ENCODE data around the gene ATF7.
"Not testable (repeated sequence)": the region's sequence is repeated elsewhere in the genome, so short reads cannot be mapped to it uniquely, and the experiment has no call there.

ATF7 gene

DNA sequence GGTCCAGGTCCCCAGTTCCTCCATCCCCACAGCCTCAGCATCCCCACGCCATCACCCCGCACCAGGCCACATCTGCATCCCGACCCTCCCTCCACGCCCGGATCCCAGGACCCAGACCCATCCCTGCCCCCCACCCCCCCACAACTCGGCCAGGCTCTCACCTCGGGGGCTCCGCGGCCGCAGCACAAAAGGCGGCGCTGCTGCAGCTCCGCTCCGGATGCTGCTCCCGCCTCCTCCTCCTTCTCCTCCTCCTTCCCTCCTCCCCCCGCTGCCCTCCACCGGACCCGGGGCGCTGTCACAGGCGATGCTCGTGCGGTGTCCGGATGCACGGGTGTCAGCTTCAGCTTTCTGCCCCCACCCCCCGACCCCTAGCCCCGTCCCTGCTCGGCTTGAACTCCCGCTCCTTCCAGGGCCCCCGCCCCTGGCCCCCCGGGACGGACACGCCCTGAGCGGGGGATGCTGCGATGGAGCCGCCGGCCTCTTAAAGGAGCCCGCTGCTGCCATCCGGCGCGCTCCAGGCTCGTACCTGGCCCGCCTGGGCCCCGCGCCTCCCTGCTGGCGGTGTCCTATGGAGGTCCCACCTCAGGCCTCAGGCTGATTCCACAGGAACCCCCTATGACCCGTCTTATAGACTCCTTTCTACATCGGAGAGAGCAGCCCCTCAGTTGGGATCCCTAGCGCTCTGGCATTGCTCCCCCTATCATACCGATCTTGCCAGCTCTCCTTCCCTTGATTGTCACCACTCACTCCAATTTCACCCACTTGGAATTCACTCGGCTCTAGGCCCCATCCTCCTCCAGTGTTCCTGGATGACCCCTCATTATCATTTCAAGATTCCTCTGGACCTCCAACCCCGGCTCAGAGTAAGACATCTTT lies 126.7 kb downstream of the ATF7 start, which contains the start of gene MAP3K12:
MAP3K12 (minus strand) TSS at position 193 of the 876 bp plus-strand sequence. CDS start 12,067 bp downstream, outside the sequence.
- peak; percentile 62 for DNase-seq

GRCh38 chr12:53498235-53498630 lies 127.9 kb downstream of the ATF7 start:
- DNase-seq: no peak

DNA sequence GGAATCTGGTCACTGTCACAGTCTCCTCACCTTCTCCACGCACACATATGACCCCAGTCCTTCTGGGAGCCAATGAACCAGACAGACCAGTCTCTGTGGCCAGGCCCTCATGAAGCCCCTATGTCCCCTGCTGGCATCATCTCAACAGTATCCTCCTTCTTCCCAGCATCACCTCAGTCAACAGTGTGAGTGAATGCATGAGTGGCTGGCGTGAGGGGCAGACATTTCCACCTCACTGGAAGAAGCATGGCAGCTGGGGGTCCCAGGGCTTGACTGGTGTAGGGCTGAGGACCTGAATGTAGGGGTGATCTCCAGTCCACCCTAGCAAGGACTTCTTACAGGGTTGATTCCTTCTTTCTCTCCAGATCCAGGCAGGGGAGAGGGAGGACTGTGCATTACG lies 128.7 kb downstream of the ATF7 start:
- DNase-seq: no peak

DNA sequence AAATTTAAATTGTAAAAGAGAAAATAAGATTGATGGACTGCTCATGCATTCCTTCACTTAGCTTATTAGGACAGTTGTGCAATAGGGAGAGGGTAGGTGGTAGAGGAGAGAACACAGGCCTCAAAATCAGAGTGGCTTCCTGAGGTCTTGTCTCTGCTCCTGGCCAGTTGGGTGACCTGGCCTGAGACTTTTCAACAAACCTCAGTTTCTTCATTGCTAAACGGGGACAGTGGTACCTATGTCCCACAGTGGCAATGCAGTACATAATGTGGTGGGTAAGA lies 129.5 kb downstream of the ATF7 start:
- DNase-seq: no peak

GRCh38 chr12:53495903-53496751 lies 130.1 kb downstream of the ATF7 start:
- DNase-seq: no peak

- DNase-seq: no peak
Measured at GRCh38 chr12:53493610-53494391, 132.4 kb downstream of the ATF7 start.

GRCh38 chr12:53492830-53493609 lies 133.2 kb downstream of the ATF7 start:
- peak; percentile 85 for DNase-seq

GRCh38 chr12:53492188-53492587 lies 134.0 kb downstream of the ATF7 start:
- no peak for DNase-seq

GRCh38 chr12:53489242-53489864 lies 136.8 kb downstream of the ATF7 start:
- no peak for DNase-seq

DNA sequence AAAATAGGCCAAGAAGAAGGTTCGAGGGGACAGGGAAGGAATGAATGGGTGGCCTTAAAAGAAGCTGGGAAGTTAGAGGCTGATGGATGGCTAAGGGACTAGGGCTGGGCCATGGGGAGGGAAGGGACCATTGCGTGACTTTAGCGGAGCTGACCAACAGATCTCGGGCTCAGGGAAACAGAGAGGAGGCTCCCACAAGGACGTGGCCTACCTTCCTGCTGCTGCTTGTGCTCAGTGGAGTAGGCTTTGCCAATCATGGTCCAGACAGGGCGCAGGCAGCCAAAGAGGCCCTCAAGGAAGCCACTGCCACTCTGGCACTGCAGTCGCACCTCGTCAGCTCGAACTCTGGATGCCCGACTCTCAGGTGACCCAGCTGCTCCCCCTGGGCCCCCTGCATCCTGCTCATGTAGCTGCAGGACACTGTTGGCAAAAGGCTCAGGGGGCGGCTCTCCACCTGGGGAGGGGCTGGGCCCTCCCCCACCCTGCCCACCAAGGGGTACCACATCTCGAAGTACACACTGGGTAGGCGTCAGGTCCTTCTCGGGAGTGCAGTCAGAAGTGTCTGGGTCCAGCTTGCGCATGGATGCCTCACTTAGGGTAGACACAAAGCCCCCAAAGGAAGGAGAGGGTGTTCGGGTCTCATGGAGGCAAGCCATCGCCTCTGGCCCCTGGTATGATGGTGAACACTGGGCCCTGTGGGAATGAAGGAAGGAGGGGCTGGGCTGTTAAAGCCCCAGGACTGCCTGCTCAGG lies 139.3 kb downstream of the ATF7 start:
- no peak for DNase-seq

GRCh38 chr12:53485955-53486735 lies 140.0 kb downstream of the ATF7 start:
- no peak for DNase-seq

- DNase-seq: no peak
Measured at GRCh38 chr12:53484686-53485575, 141.3 kb downstream of the ATF7 start.

DNA sequence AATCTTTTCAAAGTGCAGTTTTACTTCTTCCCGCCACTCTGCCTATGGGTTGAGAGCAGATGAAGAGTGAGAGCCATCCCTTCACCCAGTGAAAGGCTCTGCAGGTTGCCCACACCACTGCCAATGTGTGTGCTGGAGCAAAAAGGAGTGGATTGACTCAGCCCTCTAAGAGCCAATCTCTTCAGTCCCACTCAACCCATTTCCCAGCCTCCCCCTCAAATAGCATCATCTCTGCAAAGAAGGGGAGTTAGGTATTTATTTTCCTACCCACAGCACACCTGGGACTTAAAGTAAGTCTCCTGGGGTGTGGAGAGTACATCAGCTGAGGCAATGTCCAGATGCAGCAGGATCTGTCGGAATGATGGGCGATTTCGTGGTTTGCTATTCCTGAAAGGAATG lies 142.2 kb downstream of the ATF7 start:
- DNase-seq: no peak

- no peak for DNase-seq
Measured at GRCh38 chr12:53483225-53483978, 142.8 kb downstream of the ATF7 start.

DNA sequence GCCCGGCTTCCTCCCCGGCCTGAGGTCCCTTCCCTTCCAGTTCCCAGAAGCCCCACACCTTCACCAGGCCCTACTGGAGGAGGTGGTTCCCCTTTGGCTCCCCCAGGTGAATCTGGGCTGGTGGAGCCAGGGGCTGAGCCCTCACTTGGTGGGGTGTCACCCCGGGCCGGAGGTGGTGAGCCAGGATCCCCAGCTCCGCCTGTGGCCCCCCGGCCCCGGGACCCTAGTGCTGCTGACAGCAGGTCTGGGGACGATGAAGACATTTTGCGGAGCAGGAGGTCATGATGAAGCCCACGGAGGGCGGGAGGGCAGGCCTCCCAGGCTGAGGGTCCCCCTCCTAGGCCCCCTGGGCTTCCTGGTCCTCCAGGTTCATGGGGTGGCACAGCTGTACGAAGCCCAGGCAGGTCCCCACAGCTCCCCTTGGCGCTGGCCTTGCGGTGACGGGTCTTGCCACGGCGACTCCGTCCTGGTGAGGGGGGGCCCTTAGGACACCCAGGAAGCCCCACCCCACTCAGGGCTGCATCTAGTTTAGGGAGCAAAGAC lies 143.5 kb downstream of the ATF7 start:
- DNase-seq: no peak

DNA sequence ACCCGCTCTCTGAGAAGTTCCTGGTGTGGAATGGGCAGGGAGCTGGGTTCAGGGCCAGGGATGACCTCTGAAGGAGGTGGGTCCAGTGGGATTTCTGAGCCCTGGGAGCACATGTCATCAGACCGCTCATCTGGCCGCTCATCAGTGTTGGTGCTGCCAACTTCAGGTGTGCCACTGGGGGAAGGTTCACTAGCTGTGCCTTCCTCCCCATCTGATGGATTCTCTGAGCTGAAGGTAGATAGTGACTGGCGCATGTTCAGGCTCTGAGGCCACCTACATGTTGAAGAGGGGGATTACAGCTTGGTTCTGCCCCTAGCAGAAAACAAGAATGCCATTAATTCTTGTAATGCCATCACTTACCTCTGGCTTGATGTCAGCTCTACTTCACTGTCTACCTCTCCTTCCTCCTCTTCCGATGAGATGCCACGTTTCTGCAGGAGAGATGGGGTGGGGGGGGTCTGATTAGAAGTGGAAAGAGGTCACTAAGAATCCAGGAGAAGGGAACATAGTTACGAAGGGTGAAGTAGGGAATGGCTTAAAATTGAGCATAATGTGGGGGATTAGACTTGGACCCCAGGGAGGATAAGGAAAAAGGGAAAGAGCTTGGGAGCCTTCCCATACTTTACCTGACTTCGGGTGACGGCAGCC lies 144.1 kb downstream of the ATF7 start:
- DNase-seq: no peak

DNA sequence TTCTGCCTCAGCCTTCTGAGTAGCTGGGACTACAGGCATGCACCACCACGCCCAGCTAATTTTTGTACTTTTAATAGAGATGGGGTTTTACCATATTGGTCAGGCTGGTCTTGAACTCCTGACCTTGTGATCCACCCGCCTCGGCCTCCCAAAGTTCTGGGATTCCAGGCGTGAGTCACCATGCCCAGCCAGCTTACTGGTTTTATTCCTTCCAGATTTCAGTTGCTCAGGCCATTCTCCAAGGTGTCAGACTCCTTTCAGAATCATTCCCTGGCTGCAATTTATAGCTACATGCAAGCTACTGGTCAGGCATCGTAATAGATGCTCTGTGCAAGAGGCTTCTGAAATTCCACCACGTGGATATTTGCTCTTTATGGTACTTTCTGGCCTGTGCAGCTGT lies 144.7 kb downstream of the ATF7 start:
- DNase-seq: not testable (repeated sequence)

Data from activated naive CD4-positive, alpha-beta T cell treated with anti-CD3 and anti-CD28 coated beads, Interleukin-2, amount 50 U/mL, for 16 hours (primary cell).